Panc1 (cell line): ENCODE results near the gene MYLK2. TPM values are rescaled to one million over a fixed set of nuclear protein-coding genes. Genes with fewer than 3 reads are reported as not detected.

Experiments
- ATAC-seq: fragments of 200-7000 bp; cut with Tn5 transposase; 2 replicates; pipeline ENCODE4 v1.9.1; 2020; ENCODE audit warnings: mild to moderate bottlenecking, moderate library complexity
- BruUV-seq: library from RNA; stranded (reverse); fragments of 400-500 nt; replicated peaks from 2 replicates; lab custom pipeline; 2021; lab: Mats Ljungman, UMichigan
- CTCF ChIA-PET: fragments of 300-600 bp; sonication (Branson Sonifier 250); formaldehyde crosslinking; loops from one replicate; lab custom pipeline; 2022; ENCODE audit warnings: antibody characterized with exemption; lab: Charles Lee
- POLR2A ChIA-PET: fragments of 300-600 bp; sonication (Branson Sonifier 250); formaldehyde crosslinking; loops from one replicate; lab custom pipeline; 2022; ENCODE audit warnings: antibody characterized with exemption; lab: Charles Lee
- DNase-seq: peaks from one replicate; pipeline ENCODE4 v3.0.0-alpha.2; 2010; ENCODE audit warnings: low read depth, low spot score
- H3K27ac ChIP-seq: 2 replicates; pipeline ENCODE4 v1.5.1; 2011; ENCODE audit warnings: mild to moderate bottlenecking, low read length, inconsistent platforms
- H3K27me3 ChIP-seq: fragments of 200-500 bp; sonication (Bioruptor generic); 2 replicates; pipeline ENCODE4 v1.6.0; 2014; ENCODE audit warnings: low read length, inconsistent platforms; ENCODE audit not compliant: control insufficient read depth, insufficient read depth
- H3K36me3 ChIP-seq: fragments of 200-500 bp; sonication (Bioruptor generic); 2 replicates; pipeline ENCODE4 v1.5.1; 2014; ENCODE audit warnings: inconsistent platforms, mild to moderate bottlenecking, low read length, moderate library complexity; ENCODE audit not compliant: control insufficient read depth, insufficient read depth
- H3K4me1 ChIP-seq: 2 replicates; pipeline ENCODE4 v1.5.1; 2011; ENCODE audit warnings: inconsistent platforms, mild to moderate bottlenecking, low read length, moderate library complexity; ENCODE audit not compliant: control insufficient read depth, insufficient read depth
- H3K4me3 ChIP-seq, 2 experiments: 2 replicates each; pipeline ENCODE4 v1.5.1; 2011 to 2012; ENCODE audit warnings: low read depth in 2 of 2, low read length in 2 of 2, mild to moderate bottlenecking in 2 of 2, inconsistent platforms in 1 of 2, moderate library complexity in 1 of 2
- H3K9me3 ChIP-seq: fragments of 200-500 bp; sonication (Bioruptor generic); 2 replicates; pipeline ENCODE4 v1.5.1; 2014; ENCODE audit warnings: low read depth, mild to moderate bottlenecking, inconsistent platforms, low read length, moderate library complexity; ENCODE audit not compliant: control insufficient read depth, insufficient read depth
- CTCF ChIP-seq: fragments of 450-650 bp; IDR thresholded peaks from 2 replicates; pipeline ENCODE4 v1.5.1; 2017; ENCODE audit warnings: mild to moderate bottlenecking
- POLR2AphosphoS5 ChIP-seq: IDR thresholded peaks from 2 replicates; pipeline ENCODE4 v1.6.1; 2012; ENCODE audit warnings: mild to moderate bottlenecking, low read depth, low read length, moderate library complexity
- REST ChIP-seq, 2 experiments: IDR thresholded peaks; 2 replicates each; pipeline ENCODE4 v1.6.1; 2011 to 2012; ENCODE audit warnings: low read depth in 2 of 2, control low read depth in 1 of 2, low read length in 1 of 2, mild to moderate bottlenecking in 1 of 2, moderate library complexity in 1 of 2; ENCODE audit not compliant: insufficient read depth in 1 of 2
- SIN3A ChIP-seq: IDR thresholded peaks from 2 replicates; pipeline ENCODE4 v1.6.1; 2012; ENCODE audit warnings: low read depth, mild to moderate bottlenecking, low read length, moderate library complexity, borderline replicate concordance; ENCODE audit not compliant: insufficient read depth
- TCF7L2 ChIP-seq: IDR thresholded peaks from 2 replicates; pipeline ENCODE4 v1.6.1; 2011; ENCODE audit warnings: mild to moderate bottlenecking, low read depth, low read length, inconsistent platforms
- in situ Hi-C: cut with HindIII; loops from 2 replicates; pipeline ENCODE4 v1.10.0; 2016; ENCODE audit warnings: low sequenced_read_pairs, low pct_unique_long_range_greater_than_20kb
- intact Hi-C: fragments of 100-400 bp; cut with micrococcal nuclease; formaldehyde crosslinking; loops from one replicate; pipeline ENCODE4 v1.10.0; 2022; ENCODE audit not compliant: unreplicated experiment
- total RNA-seq: library from RNA; stranded (reverse); gene quantifications from one replicate; pipeline ENCODE4 v1.2.1, GENCODE V29; 2021; ENCODE audit not compliant: unreplicated experiment

The MYLK2 gene
- total RNA-seq, 1 experiment from 2014 or later = 0.87 TPM

GRCh38 chr20:31816221-31816620, 2.9 kb upstream of the MYLK2 start:
- H3K36me3 ChIP-seq = no peaks in the 10 kb centered on the region
- no peaks in the 10 kb centered on the region for H3K9me3 ChIP-seq
- H3K4me1 ChIP-seq = peaks cover 31% of the 10 kb centered on the region
- no peak for TF ChIP-seq SIN3A
- TF ChIP-seq CTCF = no peak
- TF ChIP-seq REST (IDR thresholded peaks at IDR 0.05; ENCODE audit: insufficient read depth in 1 of 2, low read depth in 2 of 2, low read length in 1 of 2) = no peak
- ChIA-PET CTCF (no interaction called here), POLR2A (interaction anchor here (0.5 kb wide), 1 partner anchor 237 kb away, joined by 12 read pairs; no protein-coding TSS in a partner anchor)
- no TSS peak for BruUV-seq
- peak overlapping the region; percentile 44 for H3K27ac ChIP-seq
- H3K27me3 ChIP-seq = no peaks in the 10 kb centered on the region
- intact Hi-C loops (no loop called here), in situ Hi-C loops (no loop called here)
- no peak overlapping the region for H3K4me3 ChIP-seq
- ATAC-seq (no peak), DNase-seq (no peak)

GRCh38 chr20:31817461-31817860, 1.7 kb upstream of the MYLK2 start:
- ATAC-seq = no peak
- no peak for TF ChIP-seq SIN3A
- no peak for TF ChIP-seq TCF7L2
- Histone ChIP-seq H3K4me1 (peaks cover 25% of the 10 kb centered on the region), H3K27ac (no peak overlapping the region), H3K27me3 (no peaks in the 10 kb centered on the region), H3K4me3 (no peak overlapping the region), H3K9me3 (no peaks in the 10 kb centered on the region), H3K36me3 (no peaks in the 10 kb centered on the region)
- in situ Hi-C loops = no loop called here
- ChIA-PET CTCF (interaction anchor here (0.5 to 1.2 kb wide), 6 partner anchors 13 to 36 kb away, joined by 3 to 7 read pairs (median 4); no protein-coding TSS in a partner anchor), POLR2A (interaction anchor here (0.9 kb wide), 1 partner anchor 9 kb away, joined by 3 read pairs; no protein-coding TSS in a partner anchor)
- intact Hi-C loops = no loop called here
- DNase-seq = no peak
- no TSS peak for BruUV-seq

GRCh38 chr20:31818376-31818908, 714 bp upstream of the MYLK2 start:
- Histone ChIP-seq H3K27me3 (no peaks in the 10 kb centered on the region), H3K4me1 (peaks cover 29% of the 10 kb centered on the region), H3K9me3 (no peaks in the 10 kb centered on the region), H3K36me3 (no peaks in the 10 kb centered on the region), H3K4me3 (no peak overlapping the region), H3K27ac (no peak overlapping the region)
- no peak for DNase-seq
- in situ Hi-C loops (no loop called here), intact Hi-C loops (no loop called here)
- ATAC-seq = no peak
- BruUV-seq = no TSS peak
- CTCF ChIA-PET = interaction anchor here (0.5 to 1.4 kb wide), 4 partner anchors 14 to 28 kb away, joined by 3 to 5 read pairs (median 4); no protein-coding TSS in a partner anchor
- POLR2A ChIA-PET = interaction anchor here (0.9 kb wide), 1 partner anchor 10 kb away, joined by 3 read pairs; no protein-coding TSS in a partner anchor
- TF ChIP-seq REST (IDR thresholded peaks at IDR 0.05; ENCODE audit: insufficient read depth in 1 of 2, low read depth in 2 of 2, low read length in 1 of 2) (no peak), TCF7L2 (no peak), POLR2AphosphoS5 (no peak)
